IgD-negative memory B cell (primary cell): Measurements from ENCODE around the gene FAM219A. TPM values are rescaled to one million over a fixed set of nuclear protein-coding genes. Genes with fewer than 3 reads are reported as not detected.

Experiments
- H3K27ac Mint-ChIP-seq, 3 donors: one replicate each; pipeline ENCODE4 v1.8.0; 2020 to 2022; ENCODE audit warnings: mild to moderate bottlenecking in 3 of 3, mixed read lengths in 3 of 3, moderate library complexity in 1 of 3
- H3K27me3 Mint-ChIP-seq: one replicate; pipeline ENCODE4 v1.8.0; 2021; ENCODE audit warnings: mixed read lengths
- H3K36me3 Mint-ChIP-seq: one replicate; pipeline ENCODE4 v1.8.0; 2020; ENCODE audit warnings: mild to moderate bottlenecking, mixed read lengths
- H3K4me1 Mint-ChIP-seq, 3 donors: one replicate each; pipeline ENCODE4 v1.8.0; 2020 to 2022; ENCODE audit warnings: mixed read lengths in 3 of 3, mild to moderate bottlenecking in 1 of 3
- H3K4me3 Mint-ChIP-seq, 4 donors: one replicate each; pipeline ENCODE4 v1.8.0; 2020 to 2022; ENCODE audit warnings: mild to moderate bottlenecking in 4 of 4, mixed read lengths in 4 of 4, moderate library complexity in 3 of 4
- H3K9me3 Mint-ChIP-seq, 3 donors: one replicate each; pipeline ENCODE4 v1.8.0; 2020 to 2021; ENCODE audit warnings: mixed read lengths in 3 of 3, mild to moderate bottlenecking in 1 of 3
- polyA plus RNA-seq: library from polyadenylated mRNA; unstranded; fragments of 300-500 nt; fragmentation: Illumina TruSeq; gene quantifications from one replicate; pipeline ENCODE4 v1.2.3, GENCODE V29; 2021

Gene FAM219A
- polyA plus RNA-seq, 1 donor from 2014 or later, result 1.1 TPM

DNA sequence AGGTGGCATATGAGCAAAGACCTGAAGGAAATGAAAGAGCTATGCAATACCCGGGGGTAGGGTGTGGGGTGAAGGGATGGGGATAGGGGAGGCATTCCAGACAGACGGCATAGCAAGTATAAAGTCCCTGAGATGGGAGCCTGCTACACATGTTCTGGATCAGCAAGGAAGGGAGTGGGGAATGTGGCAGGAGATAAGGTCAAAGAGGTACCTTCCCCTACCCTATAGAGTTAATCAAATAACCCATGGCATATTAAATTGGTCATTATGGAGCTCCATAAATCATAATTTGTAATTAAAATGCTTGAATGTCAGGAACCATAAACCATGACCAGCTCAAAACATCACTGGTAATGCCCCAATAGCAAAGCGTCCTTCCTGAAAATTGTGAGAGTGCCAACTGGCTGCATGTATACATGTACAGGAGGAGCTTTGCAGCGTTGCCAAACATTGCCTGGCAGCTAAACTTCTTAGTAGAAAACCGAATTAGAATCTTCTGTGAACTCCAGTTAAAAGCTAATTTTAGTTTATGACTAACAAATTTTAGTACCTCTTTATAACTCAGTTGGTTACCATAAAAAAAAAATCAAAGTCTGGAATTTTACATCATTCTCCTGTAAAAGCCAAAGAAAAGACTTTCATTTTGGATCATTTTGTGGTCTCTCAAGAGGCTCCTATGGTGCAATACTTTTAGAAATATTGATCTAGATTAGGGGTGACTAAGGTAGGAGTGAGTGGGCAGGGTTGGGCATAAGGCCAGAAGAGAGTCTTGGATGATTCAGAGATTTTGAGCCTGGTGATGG is 4.9 kb upstream of the FAM219A start:
- H3K9me3 Mint-ChIP-seq, result no peaks in the 10 kb centered on the region
- no peak overlapping the region for H3K4me3 Mint-ChIP-seq
- no peak overlapping the region for H3K27ac Mint-ChIP-seq
- peaks cover 2% of the 10 kb centered on the region for H3K27me3 Mint-ChIP-seq
- H3K36me3 Mint-ChIP-seq, result peaks cover 1% of the 10 kb centered on the region
- peaks cover 6 to 11% (median 8%) of the 10 kb centered on the region in 3 donors for H3K4me1 Mint-ChIP-seq

GRCh38 chr9:34459941-34460340 is 1.6 kb upstream of the FAM219A start:
- H3K4me3 Mint-ChIP-seq, result peak overlapping the region in 2 of 4 donors; percentile 32 to 36
- no peaks in the 10 kb centered on the region for H3K9me3 Mint-ChIP-seq
- peaks cover 1% of the 10 kb centered on the region for H3K36me3 Mint-ChIP-seq
- H3K27me3 Mint-ChIP-seq, result peaks cover 2% of the 10 kb centered on the region
- peaks cover 16 to 18% (median 17%) of the 10 kb centered on the region in 3 donors for H3K4me1 Mint-ChIP-seq
- H3K27ac Mint-ChIP-seq, result peak overlapping the region in 1 of 3 donors; percentile 1

- peaks cover 2% of the 10 kb centered on the region for H3K27me3 Mint-ChIP-seq
- H3K4me3 Mint-ChIP-seq, result peak overlapping the region in 3 of 4 donors; percentile 10 to 36 (median 19)
- H3K9me3 Mint-ChIP-seq, result no peaks in the 10 kb centered on the region
- peak overlapping the region in 1 of 3 donors; percentile 79 for H3K27ac Mint-ChIP-seq
- peaks cover 1% of the 10 kb centered on the region for H3K36me3 Mint-ChIP-seq
- peaks cover 16 to 18% (median 17%) of the 10 kb centered on the region in 3 donors for H3K4me1 Mint-ChIP-seq
Observed at GRCh38 chr9:34459356-34459755, 986 bp upstream of the FAM219A start.

- no peaks in the 10 kb centered on the region for H3K9me3 Mint-ChIP-seq
- peaks cover 2% of the 10 kb centered on the region for H3K27me3 Mint-ChIP-seq
- H3K4me3 Mint-ChIP-seq, result peak overlapping the region; percentile 87 to 96 (median 92)
- peaks cover 1% of the 10 kb centered on the region for H3K36me3 Mint-ChIP-seq
- H3K4me1 Mint-ChIP-seq, result peaks cover 16 to 18% (median 17%) of the 10 kb centered on the region in 3 donors
- peak overlapping the region; percentile 79 to 91 (median 79) for H3K27ac Mint-ChIP-seq
Observed at GRCh38 chr9:34458959-34459340, 580 bp upstream of the FAM219A start.

GRCh38 chr9:34457266-34458012 is 931 bp downstream of the FAM219A start:
- peak overlapping the region in 1 of 3 donors; percentile 16 for H3K27ac Mint-ChIP-seq
- H3K27me3 Mint-ChIP-seq, result peaks cover 2% of the 10 kb centered on the region
- H3K4me3 Mint-ChIP-seq, result peak overlapping the region; percentile 89 to 97 (median 94)
- no peaks in the 10 kb centered on the region for H3K9me3 Mint-ChIP-seq
- H3K4me1 Mint-ChIP-seq, result peaks cover 16 to 22% (median 18%) of the 10 kb centered on the region in 3 donors
- H3K36me3 Mint-ChIP-seq, result peaks cover 1% of the 10 kb centered on the region

DNA sequence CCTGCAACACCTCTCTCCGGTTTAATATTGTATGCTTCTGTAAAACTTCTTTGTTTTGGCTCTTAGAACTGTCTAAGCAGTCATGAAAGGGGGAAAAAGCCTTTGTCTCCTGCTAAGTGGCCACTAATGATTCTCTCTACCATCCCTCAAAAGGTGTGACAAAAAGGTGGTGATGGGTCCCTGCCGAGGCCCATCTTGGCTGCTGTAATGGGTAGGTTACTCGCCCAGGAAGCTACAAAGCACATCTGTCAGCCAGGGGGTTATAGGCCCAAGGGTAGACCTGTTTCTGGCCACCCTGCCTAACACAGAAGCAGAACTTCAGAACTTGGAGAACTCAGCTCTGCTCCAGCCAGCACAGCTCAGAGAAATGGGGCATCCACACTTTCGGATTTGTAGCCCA is 1.6 kb downstream of the FAM219A start:
- Mint-ChIP-seq H3K4me3 (peak overlapping the region in 2 of 4 donors; percentile 54 to 74), H3K9me3 (no peaks in the 10 kb centered on the region), H3K36me3 (peaks cover 1% of the 10 kb centered on the region), H3K27ac (peak overlapping the region; percentile 15 to 77 (median 22)), H3K4me1 (peaks cover 16 to 22% (median 18%) of the 10 kb centered on the region in 3 donors), H3K27me3 (peaks cover under 1% of the 10 kb centered on the region)

GRCh38 chr9:34456151-34456550 is 2.2 kb downstream of the FAM219A start:
- Mint-ChIP-seq H3K4me1 (peaks cover 16 to 22% (median 18%) of the 10 kb centered on the region in 3 donors), H3K36me3 (peaks cover 2% of the 10 kb centered on the region), H3K27ac (peak overlapping the region in 2 of 3 donors; percentile 22 to 77), H3K27me3 (no peaks in the 10 kb centered on the region), H3K4me3 (peak overlapping the region in 2 of 4 donors; percentile 28 to 74), H3K9me3 (no peaks in the 10 kb centered on the region)

- H3K4me1 Mint-ChIP-seq, result peaks cover 13 to 22% (median 15%) of the 10 kb centered on the region in 3 donors
- no peak overlapping the region for H3K27ac Mint-ChIP-seq
- H3K36me3 Mint-ChIP-seq, result peaks cover 1% of the 10 kb centered on the region
- H3K9me3 Mint-ChIP-seq, result no peaks in the 10 kb centered on the region
- no peaks in the 10 kb centered on the region for H3K27me3 Mint-ChIP-seq
- H3K4me3 Mint-ChIP-seq, result peak overlapping the region in 1 of 4 donors; percentile 74
Observed at GRCh38 chr9:34454571-34455065, 3.8 kb downstream of the FAM219A start.

DNA sequence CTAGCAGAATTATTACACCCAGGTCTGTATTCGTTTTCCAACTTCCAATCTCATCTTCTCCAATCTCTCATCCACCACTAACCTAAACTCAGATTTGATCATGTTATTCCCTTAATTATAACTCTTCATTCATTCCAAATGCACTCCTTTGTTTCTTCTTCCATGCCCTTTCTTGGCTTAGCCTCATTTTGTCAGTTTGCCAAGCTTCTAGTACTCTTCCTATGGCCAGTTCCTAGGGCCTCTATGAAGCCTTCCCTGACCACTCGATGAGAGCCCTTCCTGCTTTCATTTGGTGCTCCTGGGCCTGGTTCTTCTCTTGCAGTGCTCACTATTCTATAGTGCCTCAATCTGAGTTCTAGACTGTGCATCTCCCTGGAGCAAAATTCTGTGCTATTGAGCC is 5.8 kb downstream of the FAM219A start:
- H3K4me1 Mint-ChIP-seq, result peaks cover 7 to 15% (median 8%) of the 10 kb centered on the region in 3 donors
- no peaks in the 10 kb centered on the region for H3K9me3 Mint-ChIP-seq
- H3K27ac Mint-ChIP-seq, result no peak overlapping the region
- H3K36me3 Mint-ChIP-seq, result peaks cover 3% of the 10 kb centered on the region
- no peaks in the 10 kb centered on the region for H3K27me3 Mint-ChIP-seq
- no peak overlapping the region for H3K4me3 Mint-ChIP-seq

DNA sequence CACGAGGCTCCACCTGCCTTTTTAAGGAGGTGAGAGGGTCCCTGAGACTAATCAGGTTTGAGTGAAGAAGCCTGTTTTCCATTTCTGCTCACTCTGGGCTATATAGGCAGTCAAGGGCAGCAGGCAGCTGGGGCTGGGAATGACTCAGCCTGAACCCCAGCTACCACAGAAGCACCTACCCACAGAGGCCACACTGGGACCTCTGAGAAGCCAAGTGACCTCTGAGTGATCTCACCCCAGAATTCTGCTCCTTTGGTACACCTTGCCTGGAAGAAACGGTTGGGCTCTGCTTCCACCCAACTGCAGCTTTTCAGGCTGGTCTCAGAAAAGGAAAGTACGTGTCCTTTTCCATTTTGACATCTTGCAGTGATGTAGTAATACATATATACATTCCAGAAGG is 6.8 kb downstream of the FAM219A start:
- H3K27ac Mint-ChIP-seq, result no peak overlapping the region
- H3K9me3 Mint-ChIP-seq, result no peaks in the 10 kb centered on the region
- H3K36me3 Mint-ChIP-seq, result peaks cover 3% of the 10 kb centered on the region
- no peak overlapping the region for H3K4me3 Mint-ChIP-seq
- peaks cover 0 to 8% (median 2%) of the 10 kb centered on the region in 3 donors for H3K4me1 Mint-ChIP-seq
- no peaks in the 10 kb centered on the region for H3K27me3 Mint-ChIP-seq

DNA sequence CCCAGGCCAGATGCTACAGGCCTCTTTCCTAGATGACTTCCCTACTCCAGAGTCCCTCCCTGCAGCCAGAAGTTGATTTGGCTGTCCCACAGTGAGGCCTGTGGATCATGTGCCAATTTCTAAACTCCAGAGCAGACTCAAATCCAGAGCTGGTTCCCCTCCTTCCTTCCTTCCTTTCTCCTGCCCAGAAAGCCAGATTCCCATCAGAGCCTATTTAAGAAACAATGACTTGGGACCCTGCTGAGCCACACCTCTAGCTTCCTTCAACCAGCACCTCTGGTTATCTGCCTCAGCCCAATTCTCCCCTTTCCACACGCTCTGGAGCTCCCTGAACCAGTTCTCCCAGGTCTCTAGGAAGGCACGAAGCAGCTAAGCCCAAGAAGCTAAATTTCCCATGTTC is 7.2 kb downstream of the FAM219A start:
- Mint-ChIP-seq H3K4me3 (no peak overlapping the region), H3K27ac (no peak overlapping the region), H3K27me3 (no peaks in the 10 kb centered on the region), H3K4me1 (peaks cover 0 to 4% (median 0%) of the 10 kb centered on the region in 3 donors), H3K36me3 (peaks cover 3% of the 10 kb centered on the region), H3K9me3 (no peaks in the 10 kb centered on the region)

DNA sequence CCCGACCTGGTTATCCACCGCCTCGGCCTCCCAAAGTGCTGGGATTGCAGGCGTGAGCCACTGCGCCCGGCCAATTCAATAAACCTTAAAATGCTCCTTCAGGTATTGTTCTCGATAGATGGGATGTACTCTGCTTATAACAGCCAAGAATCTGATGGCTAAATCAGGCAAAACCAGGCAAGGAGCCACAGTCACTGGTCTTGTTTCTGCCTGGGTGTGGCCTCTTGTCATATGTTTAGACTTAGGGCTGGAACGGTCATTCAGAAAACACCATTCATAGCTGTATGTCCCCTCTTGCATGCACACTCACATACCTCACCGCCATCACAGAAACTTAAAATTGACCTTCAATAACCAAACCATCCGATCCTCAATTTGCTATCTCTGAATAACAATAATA is 7.7 kb downstream of the FAM219A start:
- Mint-ChIP-seq H3K27me3 (no peaks in the 10 kb centered on the region), H3K9me3 (no peaks in the 10 kb centered on the region), H3K4me3 (peak overlapping the region in 1 of 4 donors; percentile 33), H3K27ac (no peak overlapping the region), H3K36me3 (peaks cover 3% of the 10 kb centered on the region), H3K4me1 (peaks cover 0 to 4% (median 0%) of the 10 kb centered on the region in 3 donors)

GRCh38 chr9:34446951-34447350 is 11.4 kb downstream of the FAM219A start:
- H3K36me3 Mint-ChIP-seq, result peaks cover 3% of the 10 kb centered on the region
- H3K27me3 Mint-ChIP-seq, result no peaks in the 10 kb centered on the region
- no peaks in the 10 kb centered on the region for H3K4me1 Mint-ChIP-seq
- H3K4me3 Mint-ChIP-seq, result no peak overlapping the region
- no peaks in the 10 kb centered on the region for H3K9me3 Mint-ChIP-seq
- no peak overlapping the region for H3K27ac Mint-ChIP-seq

- Mint-ChIP-seq H3K4me1 (no peaks in the 10 kb centered on the region), H3K9me3 (no peaks in the 10 kb centered on the region), H3K36me3 (peaks cover 3% of the 10 kb centered on the region), H3K27ac (no peak overlapping the region), H3K27me3 (no peaks in the 10 kb centered on the region), H3K4me3 (no peak overlapping the region)
Observed at GRCh38 chr9:34446468-34446891, 11.9 kb downstream of the FAM219A start.

DNA sequence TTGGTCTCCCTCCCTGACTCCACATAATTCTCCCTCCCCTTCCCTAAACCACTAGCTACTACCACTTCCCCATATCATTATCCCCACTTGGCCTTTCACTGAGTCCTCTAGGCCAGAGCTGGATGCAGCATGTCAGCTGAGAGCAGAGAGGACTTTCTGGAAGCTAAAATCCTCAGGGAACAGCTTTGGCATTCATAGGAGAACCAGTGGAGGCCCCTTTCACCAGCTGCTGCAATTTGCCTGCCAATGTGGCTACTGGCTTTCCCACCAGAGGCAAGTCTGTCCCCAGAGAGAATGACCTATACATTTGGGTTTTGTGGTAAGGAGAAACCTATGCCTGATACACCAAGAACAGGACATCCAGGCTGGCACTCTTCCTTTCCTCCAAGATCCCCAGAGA is 14.4 kb downstream of the FAM219A start:
- peaks cover 0 to 4% (median 2%) of the 10 kb centered on the region in 3 donors for H3K4me1 Mint-ChIP-seq
- no peaks in the 10 kb centered on the region for H3K36me3 Mint-ChIP-seq
- H3K4me3 Mint-ChIP-seq, result no peak overlapping the region
- H3K27ac Mint-ChIP-seq, result peak overlapping the region in 1 of 3 donors; percentile 35
- H3K9me3 Mint-ChIP-seq, result no peaks in the 10 kb centered on the region
- no peaks in the 10 kb centered on the region for H3K27me3 Mint-ChIP-seq
